ENCODE data around the gene OR13G1. TPM values are rescaled to one million over a fixed set of nuclear protein-coding genes. Genes with fewer than 3 reads are reported as not detected.

OR13G1 gene
- total RNA-seq, 2 donors from 2014 or later, result not detected

- WGBS, result 76% methylated on average over 1 of the region's 1 CpG
- Histone ChIP-seq H3K27ac (no peak overlapping the region), H3K4me3 (no peak overlapping the region), H3K36me3 (no peaks in the 10 kb centered on the region), H3K4me1 (replicated peaks) (no peaks in the 10 kb centered on the region), H3K27me3 (replicated peaks; ENCODE audit: insufficient read depth) (no peaks in the 10 kb centered on the region), H3K9me3 (no peaks in the 10 kb centered on the region)
- intact Hi-C loops (cut with DNase I), result no loop called here
- no peak for DNase-seq (ENCODE audit: low spot score)
- no peak for TF ChIP-seq CTCF (IDR thresholded peaks at IDR 0.05)
- TF ChIP-seq POLR2A (IDR thresholded peaks at IDR 0.05), result no peak
- TF ChIP-seq POLR2AphosphoS5 (IDR thresholded peaks at IDR 0.05), result no peak
These were observed 21.8 kb upstream of the OR13G1 start for GRCh38 chr1:247701338-247701737.

- Histone ChIP-seq H3K36me3 (no peaks in the 10 kb centered on the region), H3K4me3 (no peak overlapping the region), H3K27me3 (replicated peaks; ENCODE audit: insufficient read depth) (no peaks in the 10 kb centered on the region), H3K9me3 (no peaks in the 10 kb centered on the region), H3K27ac (no peak overlapping the region), H3K4me1 (replicated peaks) (no peaks in the 10 kb centered on the region)
- 30% methylated on average over 7 of the region's 7 CpGs for WGBS
- TF ChIP-seq CTCF (IDR thresholded peaks at IDR 0.05) (peak in 3 of 4 experiments; percentile 29 to 37 (median 34)), POLR2A (IDR thresholded peaks at IDR 0.05) (no peak)
- intact Hi-C loops (cut with DNase I), result no loop called here
- peak; percentile 8 for DNase-seq (ENCODE audit: low spot score)
These were observed 1.9 kb upstream of the OR13G1 start for GRCh38 chr1:247681288-247681897.

- intact Hi-C loops (cut with DNase I), result no loop called here
- 61% methylated on average over 4 of the region's 4 CpGs for WGBS
- DNase-seq (ENCODE audit: low spot score), result no peak
- H3K27me3 ChIP-seq (replicated peaks; ENCODE audit: insufficient read depth), result no peaks in the 10 kb centered on the region
- no peaks in the 10 kb centered on the region for H3K36me3 ChIP-seq
- H3K9me3 ChIP-seq, result no peaks in the 10 kb centered on the region
- no peak overlapping the region for H3K4me3 ChIP-seq
- H3K27ac ChIP-seq, result no peak overlapping the region
- H3K4me1 ChIP-seq (replicated peaks), result no peaks in the 10 kb centered on the region
- peak; percentile 34 for TF ChIP-seq POLR2AphosphoS5 (IDR thresholded peaks at IDR 0.05)
- TF ChIP-seq CTCF (IDR thresholded peaks at IDR 0.05), result no peak
These were observed 632 bp upstream of the OR13G1 start for GRCh38 chr1:247680171-247680570.

GRCh38 chr1:247669225-247669624, 10.3 kb downstream of the OR13G1 start:
- no peaks in the 10 kb centered on the region for H3K9me3 ChIP-seq
- H3K27me3 ChIP-seq (replicated peaks; ENCODE audit: insufficient read depth), result no peaks in the 10 kb centered on the region
- H3K4me3 ChIP-seq, result no peak overlapping the region
- 56% methylated on average over 1 of the region's 1 CpG for WGBS
- intact Hi-C loops (cut with DNase I), result no loop called here
- TF ChIP-seq CTCF (IDR thresholded peaks at IDR 0.05) (no peak), POLR2AphosphoS5 (IDR thresholded peaks at IDR 0.05) (no peak), POLR2A (IDR thresholded peaks at IDR 0.05) (no peak)
- H3K36me3 ChIP-seq, result no peaks in the 10 kb centered on the region
- no peaks in the 10 kb centered on the region for H3K4me1 ChIP-seq (replicated peaks)
- no peak for DNase-seq (ENCODE audit: low spot score)
- no peak overlapping the region for H3K27ac ChIP-seq

- no peak overlapping the region for H3K4me3 ChIP-seq
- no peaks in the 10 kb centered on the region for H3K36me3 ChIP-seq
- no peaks in the 10 kb centered on the region for H3K9me3 ChIP-seq
- WGBS, result 86% methylated on average over 7 of the region's 7 CpGs
- intact Hi-C loops (cut with DNase I), result no loop called here
- no peak for DNase-seq (ENCODE audit: low spot score)
- H3K27ac ChIP-seq, result no peak overlapping the region
- H3K27me3 ChIP-seq (replicated peaks; ENCODE audit: insufficient read depth), result no peaks in the 10 kb centered on the region
- H3K4me1 ChIP-seq (replicated peaks), result no peaks in the 10 kb centered on the region
- TF ChIP-seq POLR2A (IDR thresholded peaks at IDR 0.05) (no peak), POLR2AphosphoS5 (IDR thresholded peaks at IDR 0.05) (no peak), CTCF (IDR thresholded peaks at IDR 0.05) (no peak)
These were observed 23.2 kb downstream of the OR13G1 start for GRCh38 chr1:247656221-247656875.
